GM21367 (cell line): ENCODE results near the gene NXF3.
"Not testable (repeated sequence)": the region's sequence is repeated elsewhere in the genome, so short reads cannot be mapped to it uniquely, and the experiment has no call there.

Source experiments
- ATAC-seq: cut with Tn5 transposase; IDR thresholded peaks from one replicate; pipeline ENCODE4 v1.9.1; 2021; ENCODE audit not compliant: unreplicated experiment

The NXF3 gene

DNA sequence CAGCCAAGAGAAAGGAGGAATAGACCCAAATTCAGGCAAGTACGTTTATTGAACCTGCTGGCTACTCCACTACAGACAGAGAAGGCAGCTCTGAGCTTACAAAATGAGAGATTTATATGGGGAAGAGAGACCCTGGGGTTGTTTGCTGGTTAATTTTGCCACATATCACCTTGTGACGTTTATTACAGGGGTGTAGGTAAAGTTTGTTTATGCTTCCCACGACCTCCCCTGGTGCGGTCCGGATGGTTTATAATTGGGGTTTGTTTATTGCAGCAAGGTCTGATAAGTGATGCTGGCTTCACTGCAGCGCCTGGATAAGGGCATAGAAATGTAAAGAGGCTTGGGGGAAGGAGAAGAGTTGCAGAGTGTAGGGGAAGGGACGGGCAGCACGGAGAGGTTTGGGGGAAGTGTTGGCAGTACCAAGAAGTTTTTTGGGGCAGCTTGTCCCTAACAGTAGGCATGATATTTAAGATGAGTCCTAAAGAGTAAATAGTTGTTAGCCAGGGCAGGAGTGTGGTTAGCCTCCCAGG, 41.6 kb downstream of the NXF3 start:
- no peak for ATAC-seq

DNA sequence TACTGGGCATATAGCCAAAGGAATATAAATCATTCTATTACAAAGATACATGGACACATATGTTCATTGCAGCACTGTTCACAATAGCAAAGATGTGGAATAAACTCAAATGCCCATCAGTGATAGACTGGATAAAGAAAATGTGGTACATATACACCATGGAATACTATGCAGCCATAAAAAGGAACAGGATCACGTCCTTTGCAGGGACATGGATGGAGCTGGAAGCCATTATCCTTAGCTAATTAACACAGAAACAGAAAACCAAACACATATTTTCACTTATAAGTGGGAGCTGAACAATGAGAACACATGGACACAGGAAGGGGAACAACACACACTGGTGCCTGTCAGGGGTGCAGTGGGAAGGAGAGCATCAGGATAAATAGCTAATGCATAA, 59.6 kb downstream of the NXF3 start:
- not testable (repeated sequence) for ATAC-seq
